HG03575 (cell line): ENCODE measurements around the gene GIT1.

Experiments used
- ATAC-seq: cut with Tn5 transposase; IDR thresholded peaks from one replicate; pipeline ENCODE4 v1.9.1; 2021; ENCODE audit not compliant: unreplicated experiment, insufficient number of reproducible peaks, low FRiP score; ENCODE audit errors: extremely low read depth

The GIT1 gene

GRCh38 chr17:29589524-29590410 is at the start of gene GIT1:
Gene GIT1, minus strand, starts transcription at chr17:29589648. Its CDS starts 270 bp downstream, at chr17:29589378.
- ATAC-seq, result no peak

DNA sequence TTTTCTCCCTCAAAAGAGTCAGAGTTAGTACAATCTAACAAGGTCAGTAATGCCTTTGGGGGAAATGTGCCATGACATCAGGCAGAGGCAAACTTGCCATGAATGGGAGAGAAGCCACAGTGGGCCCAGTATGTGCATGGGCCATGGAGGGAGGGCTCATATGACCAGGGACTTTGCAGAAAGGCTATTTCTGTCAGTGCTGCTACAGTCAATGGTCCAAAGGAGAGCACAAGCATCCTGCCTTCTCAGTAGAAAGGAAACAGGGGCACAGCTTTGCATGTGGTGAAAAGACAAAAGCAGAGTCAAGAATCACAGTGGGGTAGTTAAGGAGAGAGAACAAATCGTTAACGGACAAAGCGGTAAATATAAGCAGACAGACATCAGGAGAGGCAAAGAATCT is 44.4 kb upstream of the GIT1 start:
- no peak for ATAC-seq

DNA sequence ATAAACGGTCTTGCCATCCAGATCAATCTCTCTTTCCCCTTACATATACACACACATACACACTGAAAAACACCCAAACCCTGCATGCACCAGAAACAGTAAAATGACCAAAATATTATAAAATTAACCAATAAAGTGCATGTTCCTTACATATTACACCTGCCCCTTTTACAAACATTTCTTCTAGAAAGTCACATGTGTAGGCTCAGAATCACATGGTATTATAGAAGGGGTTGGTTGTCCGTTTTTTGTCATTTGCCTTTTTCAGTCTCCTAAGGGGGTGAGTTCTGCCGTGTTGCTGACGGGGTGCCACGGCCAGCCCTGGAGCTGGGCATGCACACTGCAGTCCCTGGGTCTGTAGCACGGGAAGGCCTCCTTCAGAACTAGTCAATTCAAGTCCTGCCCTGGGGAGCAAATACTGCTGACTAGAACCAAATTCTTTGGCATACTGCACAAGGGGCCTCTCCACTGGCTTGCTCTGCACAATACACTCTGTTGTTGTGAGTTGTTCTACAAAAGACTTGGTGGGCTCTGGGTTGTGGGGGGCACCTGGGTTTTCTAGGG is 41.3 kb upstream of the GIT1 start:
- ATAC-seq, result no peak

DNA sequence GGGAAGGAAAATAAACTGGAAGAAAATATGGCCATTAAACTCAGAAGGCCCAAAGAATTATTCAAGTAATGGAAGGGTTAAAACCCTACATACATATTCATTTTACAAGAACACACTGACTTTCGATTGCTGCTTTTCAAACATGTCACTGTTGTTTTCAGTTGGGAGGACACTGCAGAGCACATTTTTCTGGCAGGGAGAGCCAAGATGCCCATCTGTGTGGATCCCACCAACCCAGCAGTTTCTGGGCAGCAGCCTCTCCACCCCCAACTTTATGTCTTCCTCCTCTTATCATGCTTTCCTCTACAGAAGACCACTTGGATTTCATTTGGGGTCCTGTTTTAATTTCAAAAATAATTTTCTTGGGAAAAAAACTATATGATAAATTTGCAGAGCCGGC is 40.4 kb upstream of the GIT1 start:
- ATAC-seq, result no peak

DNA sequence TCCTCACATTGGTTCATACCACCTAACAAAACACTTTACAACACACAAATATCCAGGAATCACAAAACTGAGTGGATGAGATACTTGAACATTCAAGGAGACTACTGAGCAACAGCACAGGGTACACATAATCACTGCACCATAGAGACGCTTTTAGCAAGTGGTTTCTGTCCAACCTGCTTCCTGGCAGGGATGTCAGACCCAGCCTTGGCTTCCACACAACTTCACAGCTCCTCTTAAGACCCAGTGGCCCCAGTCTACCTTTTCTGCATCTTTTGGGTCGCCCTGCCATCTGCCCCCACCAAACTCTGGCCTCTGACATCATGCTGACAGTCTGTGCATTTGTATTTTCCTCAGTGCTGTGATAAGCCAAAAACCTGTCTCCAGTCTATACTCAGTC is 39.2 kb upstream of the GIT1 start:
- ATAC-seq, result no peak

- ATAC-seq, result no peak
Observed at GRCh38 chr17:29627951-29628350, 38.5 kb upstream of the GIT1 start.

GRCh38 chr17:29625037-29625750 is 35.7 kb upstream of the GIT1 start:
- ATAC-seq, result no peak

- ATAC-seq, result no peak
Observed at GRCh38 chr17:29624586-29624985, 35.1 kb upstream of the GIT1 start.

- no peak for ATAC-seq
Observed at GRCh38 chr17:29623283-29623647, 33.8 kb upstream of the GIT1 start.

GRCh38 chr17:29622337-29623282 is 33.2 kb upstream of the GIT1 start, which contains the start of gene CORO6:
Gene CORO6, minus strand, starts transcription at chr17:29622912. Its CDS starts 1,491 bp downstream, at chr17:29621421.
- ATAC-seq, result no peak

GRCh38 chr17:29621751-29622194 is 32.3 kb upstream of the GIT1 start:
- no peak for ATAC-seq

DNA sequence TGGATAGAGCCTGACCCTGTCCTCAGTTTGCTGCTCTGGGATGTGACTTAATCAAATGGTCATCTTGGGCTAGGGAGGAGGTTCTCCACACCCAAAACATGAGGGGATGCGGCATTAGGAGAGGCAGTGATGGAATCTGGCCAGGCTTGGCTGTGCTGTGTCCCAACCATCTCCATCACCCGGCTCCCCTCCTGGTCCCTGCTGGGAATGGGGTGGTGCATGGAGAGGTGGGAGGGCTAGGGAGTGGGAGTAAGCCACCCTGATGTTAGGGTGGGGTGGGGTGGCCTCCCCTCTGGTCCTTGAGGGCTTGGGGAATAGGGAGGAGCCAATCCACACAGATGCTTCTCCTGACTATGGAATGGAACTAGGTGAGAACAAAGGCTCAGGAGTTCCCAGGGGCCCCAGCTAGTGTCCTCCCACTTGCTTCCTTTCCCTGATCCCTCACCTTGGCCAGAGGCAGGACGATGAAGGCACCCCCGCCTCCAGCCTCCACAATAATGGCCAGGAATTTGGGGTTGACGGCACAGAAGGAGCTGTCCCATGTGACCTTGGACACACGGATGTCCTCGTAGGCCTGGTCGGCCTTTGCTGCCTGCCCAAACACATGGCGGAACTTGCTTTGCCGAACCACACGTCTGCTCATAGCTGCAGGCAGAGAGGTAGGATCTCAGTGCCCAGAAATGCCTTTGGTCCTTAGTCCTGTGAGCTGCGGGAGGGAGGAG is 31.5 kb upstream of the GIT1 start:
- no peak for ATAC-seq

DNA sequence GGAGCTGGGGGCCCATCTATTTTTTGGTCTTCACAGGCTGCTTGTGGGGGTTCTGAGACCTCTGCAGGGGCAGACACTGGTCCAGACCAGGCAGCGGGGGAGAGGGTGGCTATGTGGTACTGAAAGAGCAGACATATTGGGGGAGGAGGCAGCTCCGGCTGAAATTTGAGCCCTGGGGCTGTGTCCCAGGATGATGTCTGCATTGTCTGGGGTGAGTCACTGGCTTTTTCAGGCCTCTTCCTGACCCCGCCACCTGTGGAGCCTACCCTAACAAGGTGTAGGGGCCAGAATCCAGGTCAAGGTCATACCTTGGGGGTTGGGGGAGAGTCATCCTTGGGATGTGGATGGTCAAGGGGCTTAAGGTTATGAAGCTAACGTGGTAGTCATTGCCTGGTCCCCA is 30.8 kb upstream of the GIT1 start:
- ATAC-seq, result no peak

DNA sequence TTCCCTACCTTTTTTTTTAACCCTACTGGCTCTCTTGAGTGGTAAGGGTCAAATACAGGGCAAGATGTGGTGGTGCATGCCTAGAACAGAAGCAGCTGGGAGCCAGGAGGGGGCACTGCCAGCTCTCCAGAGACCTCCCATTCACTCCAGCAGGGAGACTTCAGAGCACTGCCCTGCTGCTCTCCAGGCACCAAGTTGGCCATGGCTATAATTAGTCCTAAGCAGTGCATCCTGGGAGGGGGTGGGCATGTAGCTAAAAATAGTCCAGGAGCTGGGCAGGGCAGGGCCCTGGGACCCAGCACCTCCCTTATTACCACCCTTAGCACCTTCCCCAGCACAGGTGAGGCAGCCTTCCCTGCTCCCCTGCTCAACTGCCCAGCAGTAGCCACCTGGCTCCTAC is 29.8 kb upstream of the GIT1 start:
- ATAC-seq, result no peak

DNA sequence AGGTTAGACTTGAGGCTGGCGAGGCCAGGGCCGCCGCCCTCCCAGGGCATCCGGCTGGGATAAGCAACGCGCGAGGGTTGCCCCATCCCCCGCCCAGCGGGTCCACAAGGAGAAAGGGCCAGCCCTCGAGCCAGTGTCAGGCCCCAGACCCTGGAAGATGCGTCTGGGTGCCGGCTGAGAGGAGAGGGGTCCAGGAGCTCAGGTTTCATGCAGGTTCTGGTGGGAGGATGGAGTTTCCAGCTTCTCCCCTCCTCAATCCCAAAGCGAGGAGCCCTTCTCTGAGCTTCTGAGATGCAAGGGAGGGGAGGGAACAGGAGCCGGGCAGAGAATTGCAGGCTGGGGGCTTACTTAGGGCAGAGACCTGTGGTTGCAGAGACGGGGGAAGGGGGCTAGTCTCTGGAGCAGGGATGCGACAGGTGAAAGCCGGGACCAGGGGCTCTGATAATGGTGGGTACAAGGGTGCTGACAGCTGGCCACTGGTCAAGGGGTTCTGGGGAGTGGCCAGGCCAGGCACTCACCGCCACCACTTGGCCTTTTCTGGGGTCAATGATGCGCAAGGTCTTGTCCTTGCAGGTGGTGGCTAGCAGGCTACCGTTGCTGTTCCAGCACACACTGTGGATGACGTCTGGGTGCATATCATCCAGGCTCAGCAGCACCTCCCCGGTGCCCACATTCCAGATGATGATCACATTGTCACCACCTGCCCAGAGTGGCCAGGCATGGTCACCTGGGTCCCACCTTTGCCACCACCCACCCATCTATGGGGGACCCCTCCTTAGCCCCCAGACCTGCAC is 29.0 kb upstream of the GIT1 start:
- no peak for ATAC-seq

GRCh38 chr17:29617481-29618271 is 28.2 kb upstream of the GIT1 start:
- no peak for ATAC-seq

DNA sequence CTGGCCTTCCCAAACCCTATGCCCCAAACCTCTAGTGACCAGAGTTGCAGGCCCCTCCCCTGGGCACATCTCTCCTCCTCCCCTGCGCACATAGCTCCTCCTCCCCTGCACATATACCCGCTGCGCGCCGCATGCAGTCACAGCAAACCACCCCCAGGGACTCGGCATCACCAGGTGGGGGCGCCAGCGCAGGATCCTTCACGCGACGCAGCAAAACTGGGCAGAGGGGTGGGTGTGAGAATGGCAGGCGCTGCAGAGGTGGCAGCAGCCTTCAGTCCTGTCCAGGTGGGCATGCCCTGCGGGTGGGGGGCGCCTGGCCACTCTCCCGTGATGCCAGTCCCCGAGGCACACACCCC is 27.7 kb upstream of the GIT1 start:
- ATAC-seq, result no peak
